D721Med (cell line): Measurements from ENCODE around the gene CSNK2B.

ENCODE experiments used
- DNase-seq: peaks from one replicate; pipeline ENCODE4 v3.0.0; 2011; ENCODE audit warnings: low spot score; ENCODE audit not compliant: insufficient read length
- FAIRE-seq: peaks from 2 replicates; lab custom pipeline; 2011; peaks lifted over from hg19 to GRCh38; lab: Jason Lieb, UNC
- TF ChIP-seq, protein P1 (sequence below): IDR thresholded peaks from 2 replicates; pipeline ENCODE4 v1.5.1; 2012; ENCODE audit warnings: mild to moderate bottlenecking, control low read depth; ENCODE audit not compliant: insufficient read depth; ENCODE audit errors: missing control alignments

Gene CSNK2B

DNA sequence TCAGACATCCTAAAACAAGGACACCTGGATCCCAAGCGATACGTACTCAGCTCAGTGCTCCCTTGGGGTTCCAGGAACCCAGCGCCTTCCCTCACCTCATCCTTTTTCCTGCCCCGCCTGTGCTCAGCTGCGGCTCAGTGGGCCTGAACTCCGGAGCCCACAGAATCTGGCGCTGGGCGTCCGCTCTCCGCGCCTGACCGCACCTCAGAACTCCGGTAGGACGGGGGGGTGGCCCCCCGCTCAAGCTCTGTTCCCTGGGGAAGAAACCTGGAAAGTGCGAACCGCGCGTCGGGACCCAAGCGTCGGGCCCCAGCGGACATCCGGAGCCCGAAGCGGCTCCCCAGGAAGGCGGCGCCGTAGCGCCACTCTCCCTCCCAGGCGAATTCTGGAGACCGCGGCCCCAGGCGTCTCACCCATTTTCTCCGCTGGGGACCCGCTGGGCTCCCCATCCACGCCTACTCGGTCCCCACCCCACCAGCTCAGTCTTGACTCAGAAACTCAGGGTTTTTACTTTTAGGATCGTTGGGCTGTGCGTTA lies 15.3 kb downstream of the CSNK2B start:
- FAIRE-seq = no peak
- no peak for DNase-seq

DNA sequence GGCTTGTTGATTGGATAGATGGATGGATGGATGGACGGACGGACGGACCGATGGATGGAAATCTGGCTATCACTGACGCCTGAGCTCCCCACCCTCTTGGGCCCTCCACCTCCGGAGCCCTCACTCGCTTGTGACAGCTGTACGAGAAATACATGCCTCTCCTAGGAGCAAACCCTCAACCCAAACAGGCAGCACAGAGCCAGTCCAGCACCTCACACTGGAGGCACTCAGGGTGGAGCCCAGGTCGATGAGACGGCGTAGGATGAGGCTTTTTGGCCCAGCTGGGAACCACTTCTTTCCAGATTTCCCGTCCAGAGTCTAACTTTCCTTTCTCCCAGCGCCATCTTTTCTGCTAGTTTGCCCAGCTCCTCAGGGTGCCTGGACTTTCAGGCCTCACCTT lies 17.7 kb downstream of the CSNK2B start:
- TF ChIP-seq, protein P1, sequence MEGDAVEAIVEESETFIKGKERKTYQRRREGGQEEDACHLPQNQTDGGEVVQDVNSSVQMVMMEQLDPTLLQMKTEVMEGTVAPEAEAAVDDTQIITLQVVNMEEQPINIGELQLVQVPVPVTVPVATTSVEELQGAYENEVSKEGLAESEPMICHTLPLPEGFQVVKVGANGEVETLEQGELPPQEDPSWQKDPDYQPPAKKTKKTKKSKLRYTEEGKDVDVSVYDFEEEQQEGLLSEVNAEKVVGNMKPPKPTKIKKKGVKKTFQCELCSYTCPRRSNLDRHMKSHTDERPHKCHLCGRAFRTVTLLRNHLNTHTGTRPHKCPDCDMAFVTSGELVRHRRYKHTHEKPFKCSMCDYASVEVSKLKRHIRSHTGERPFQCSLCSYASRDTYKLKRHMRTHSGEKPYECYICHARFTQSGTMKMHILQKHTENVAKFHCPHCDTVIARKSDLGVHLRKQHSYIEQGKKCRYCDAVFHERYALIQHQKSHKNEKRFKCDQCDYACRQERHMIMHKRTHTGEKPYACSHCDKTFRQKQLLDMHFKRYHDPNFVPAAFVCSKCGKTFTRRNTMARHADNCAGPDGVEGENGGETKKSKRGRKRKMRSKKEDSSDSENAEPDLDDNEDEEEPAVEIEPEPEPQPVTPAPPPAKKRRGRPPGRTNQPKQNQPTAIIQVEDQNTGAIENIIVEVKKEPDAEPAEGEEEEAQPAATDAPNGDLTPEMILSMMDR = no peak
- DNase-seq (no peak), FAIRE-seq (no peak)

More for the DNA sequence above, 15.3 kb downstream of the CSNK2B start:
- TF ChIP-seq, protein P1 = no peak

DNA sequence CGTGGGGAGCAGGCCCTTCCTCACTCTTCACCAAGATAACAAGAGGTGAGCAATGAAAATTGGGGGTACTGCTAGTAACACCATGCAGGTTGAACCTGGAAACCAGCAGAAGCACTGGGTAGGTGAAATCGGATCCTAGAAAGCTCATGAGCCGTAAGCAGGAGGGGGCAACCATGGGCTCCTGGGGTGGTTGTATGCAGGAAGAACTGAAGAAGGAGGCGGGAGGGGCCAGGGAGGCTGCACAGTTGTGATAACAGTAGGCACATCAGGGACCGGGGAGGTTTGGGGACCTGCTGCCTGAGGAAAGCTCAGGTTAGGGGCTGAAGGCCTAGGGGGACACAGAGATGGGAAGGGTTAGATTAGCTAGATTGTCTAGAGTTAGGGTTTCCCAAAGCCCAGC lies 20.6 kb downstream of the CSNK2B start:
- FAIRE-seq = no peak
- TF ChIP-seq, protein P1 = no peak
- DNase-seq = no peak

DNA sequence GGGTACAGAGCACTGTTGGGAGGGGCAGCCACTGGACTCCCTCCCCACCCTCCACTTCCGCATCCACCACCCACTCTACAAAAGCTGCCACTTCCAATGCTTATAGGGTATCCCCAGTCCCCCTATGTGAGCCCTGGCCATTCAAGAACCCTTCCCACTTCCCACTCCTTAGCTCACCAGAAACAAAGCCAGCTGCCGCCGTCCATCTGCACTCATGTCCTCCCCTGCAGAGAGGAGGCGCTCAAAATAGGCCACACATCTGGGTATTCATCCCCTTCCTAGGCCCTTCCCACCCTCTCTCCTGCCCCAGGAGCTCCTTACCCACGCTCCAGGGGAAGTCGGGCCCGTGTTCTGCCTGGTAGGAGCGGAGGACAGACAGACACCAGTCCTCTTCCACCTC lies 21.4 kb downstream of the CSNK2B start:
- FAIRE-seq = no peak
- TF ChIP-seq, protein P1 = no peak
- DNase-seq = no peak

DNA sequence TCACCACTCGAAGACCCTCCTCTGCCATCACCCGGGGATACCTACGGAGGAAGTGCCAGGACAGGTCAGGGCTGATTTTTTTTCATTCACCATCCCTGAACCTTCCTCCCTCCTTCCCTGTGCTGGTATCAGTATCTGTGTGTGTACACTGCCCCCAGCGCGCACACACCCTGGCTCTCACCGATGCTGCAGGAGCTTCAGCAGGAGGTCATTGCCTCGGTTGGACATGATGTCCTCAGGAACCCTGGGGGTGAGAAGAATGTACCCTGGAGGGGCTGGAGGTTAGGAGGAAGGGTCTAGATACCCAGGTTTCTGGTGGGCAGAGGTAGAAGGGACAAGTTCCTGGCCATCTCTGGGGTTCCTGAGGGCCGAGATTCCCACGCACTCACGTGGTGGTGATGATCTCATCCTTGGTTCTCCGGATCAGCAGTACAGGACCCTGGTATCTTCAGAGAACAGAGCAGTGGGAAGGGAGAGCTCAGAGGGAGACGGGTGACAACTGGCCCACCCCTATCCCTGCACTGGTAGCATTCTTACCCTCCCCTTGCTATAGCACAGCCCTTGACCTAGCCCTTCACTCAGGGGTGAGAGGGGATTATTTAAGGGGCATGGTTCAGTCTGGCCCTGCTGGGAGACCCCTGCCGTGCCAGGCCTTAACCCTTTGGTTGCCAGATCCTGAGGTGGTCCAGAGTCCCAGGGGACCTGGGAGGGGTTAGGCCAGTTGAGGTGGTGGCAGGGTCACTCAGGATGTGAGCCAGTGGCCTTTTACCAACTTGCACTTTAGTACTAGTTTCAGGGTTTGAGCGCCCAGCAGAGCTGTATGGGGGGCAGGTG lies 22.2 kb downstream of the CSNK2B start:
- no peak for DNase-seq
- TF ChIP-seq, protein P1 = no peak
- FAIRE-seq = no peak

DNA sequence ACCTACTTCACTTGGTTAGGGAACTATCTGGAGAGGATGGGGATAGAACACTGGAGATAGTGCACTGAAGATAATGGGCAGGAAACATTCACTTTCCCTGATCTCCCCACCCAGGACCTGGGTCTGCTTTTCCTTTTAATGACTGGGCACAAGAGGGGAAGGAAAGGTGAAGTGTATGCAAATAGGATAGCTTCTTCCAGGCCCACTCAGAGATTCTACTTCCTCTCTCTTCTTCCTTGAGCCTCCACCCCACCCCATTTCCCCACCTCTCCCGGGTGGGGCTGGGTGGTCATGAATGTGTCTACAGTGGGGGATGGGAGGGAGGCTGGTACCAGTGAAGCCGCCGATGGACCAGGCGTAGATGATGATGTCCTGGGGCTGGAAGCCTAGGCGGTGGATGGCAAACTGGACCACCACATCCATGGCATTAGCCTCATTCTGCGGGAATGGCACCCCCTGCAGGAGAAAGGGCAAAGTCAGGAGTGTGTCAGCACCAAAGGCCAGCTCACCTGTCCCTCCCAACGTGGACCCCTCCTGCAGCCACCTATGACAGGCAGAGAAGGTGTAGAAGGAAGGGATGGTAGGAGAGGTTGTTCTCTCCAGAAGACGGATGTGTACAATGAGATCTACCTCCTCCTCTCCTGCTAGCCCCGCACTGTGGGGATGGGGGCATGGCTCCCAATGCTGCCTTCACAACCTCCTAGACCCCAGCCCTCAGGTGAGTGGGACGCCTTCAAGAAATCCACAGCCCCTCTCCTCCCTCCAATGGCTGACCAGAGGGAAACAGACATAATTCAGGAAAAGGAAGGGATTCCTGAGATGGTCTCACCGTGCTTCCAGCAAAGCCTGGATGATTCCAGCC lies 23.6 kb downstream of the CSNK2B start:
- FAIRE-seq (no peak), DNase-seq (no peak)
- TF ChIP-seq, protein P1 = peak; percentile 15
